Activated CD8-positive, alpha-beta memory T cell treated with anti-CD3 and anti-CD28 coated beads for 48 hours (primary cell): ENCODE measurements around the gene ICA1L.
"Not testable (repeated sequence)": the region's sequence is repeated elsewhere in the genome, so short reads cannot be mapped to it uniquely, and the experiment has no call there.

ENCODE experiments used
- DNase-seq, 3 experiments: peaks; one replicate each; pipeline ENCODE4 v3.0.0-alpha.2; 2020; ENCODE audit warnings: low read depth in 2 of 3, low spot score in 2 of 3

The ICA1L gene

DNA sequence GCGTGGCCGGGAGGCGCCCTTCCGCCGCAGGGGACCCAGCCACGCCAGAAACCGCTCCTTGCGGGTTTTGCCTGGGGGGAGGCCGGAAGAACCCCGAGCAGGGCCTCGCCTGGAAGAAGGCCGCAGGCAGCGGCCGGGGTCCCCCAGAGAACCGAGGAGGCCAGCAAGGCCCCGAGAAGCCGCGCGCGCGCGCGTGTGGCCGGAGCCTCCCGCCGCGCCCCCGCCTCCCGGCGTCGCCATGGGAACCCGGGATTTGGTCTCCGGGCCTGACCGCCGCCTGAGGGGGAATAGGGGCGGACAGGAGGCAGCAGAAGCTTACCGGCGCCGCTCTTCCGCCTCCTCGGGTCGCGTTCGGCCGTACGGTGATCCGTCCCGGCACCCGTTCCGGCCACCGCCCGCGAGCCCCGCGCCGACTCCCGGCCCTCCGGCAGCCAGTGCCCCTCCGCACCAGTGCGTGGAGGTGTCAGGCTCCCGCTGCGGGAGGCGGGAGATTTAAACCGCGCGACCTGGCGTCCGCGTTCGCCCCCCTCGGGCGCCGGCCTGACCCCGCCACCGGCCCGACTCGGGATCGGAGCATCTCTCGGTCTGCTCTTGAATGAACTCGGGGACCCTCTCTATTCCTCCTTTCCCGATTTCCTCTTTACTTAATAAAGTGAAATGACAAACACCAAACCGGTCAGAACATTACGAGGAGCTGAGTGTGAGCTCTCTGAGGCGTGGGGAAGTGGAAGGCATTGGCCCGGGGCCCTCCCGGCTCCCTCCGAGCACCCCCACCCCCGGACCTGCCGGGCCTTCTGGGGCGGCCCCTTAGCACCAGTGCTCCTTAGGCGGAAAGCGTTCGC, at the start of gene ICA1L:
ICA1L (minus strand) TSS at position 467 of the 842 bp plus-strand sequence. CDS start 42,757 bp downstream, outside the sequence.
- DNase-seq: peak; percentile 32 to 57 (median 32)

DNA sequence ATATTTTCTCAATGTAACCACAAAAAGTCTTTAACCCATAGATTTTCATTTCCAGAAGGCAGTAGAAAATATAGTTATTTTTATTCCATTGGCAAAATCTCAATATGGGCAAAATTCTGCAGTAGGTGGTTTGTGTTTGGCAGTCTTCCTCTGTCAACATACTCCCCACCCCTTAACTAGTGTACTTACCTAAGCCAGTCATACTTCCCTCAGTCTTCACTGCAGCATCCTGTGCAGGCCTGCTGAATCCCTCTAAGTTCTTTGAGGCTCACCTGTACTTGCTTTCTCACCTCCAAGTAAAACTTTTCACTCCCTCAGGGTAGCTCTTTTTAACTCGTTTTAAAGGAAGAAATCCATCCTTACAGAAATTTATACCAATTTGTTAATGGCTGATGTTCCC, 47.3 kb upstream of the ICA1L start:
- no peak for DNase-seq

DNA sequence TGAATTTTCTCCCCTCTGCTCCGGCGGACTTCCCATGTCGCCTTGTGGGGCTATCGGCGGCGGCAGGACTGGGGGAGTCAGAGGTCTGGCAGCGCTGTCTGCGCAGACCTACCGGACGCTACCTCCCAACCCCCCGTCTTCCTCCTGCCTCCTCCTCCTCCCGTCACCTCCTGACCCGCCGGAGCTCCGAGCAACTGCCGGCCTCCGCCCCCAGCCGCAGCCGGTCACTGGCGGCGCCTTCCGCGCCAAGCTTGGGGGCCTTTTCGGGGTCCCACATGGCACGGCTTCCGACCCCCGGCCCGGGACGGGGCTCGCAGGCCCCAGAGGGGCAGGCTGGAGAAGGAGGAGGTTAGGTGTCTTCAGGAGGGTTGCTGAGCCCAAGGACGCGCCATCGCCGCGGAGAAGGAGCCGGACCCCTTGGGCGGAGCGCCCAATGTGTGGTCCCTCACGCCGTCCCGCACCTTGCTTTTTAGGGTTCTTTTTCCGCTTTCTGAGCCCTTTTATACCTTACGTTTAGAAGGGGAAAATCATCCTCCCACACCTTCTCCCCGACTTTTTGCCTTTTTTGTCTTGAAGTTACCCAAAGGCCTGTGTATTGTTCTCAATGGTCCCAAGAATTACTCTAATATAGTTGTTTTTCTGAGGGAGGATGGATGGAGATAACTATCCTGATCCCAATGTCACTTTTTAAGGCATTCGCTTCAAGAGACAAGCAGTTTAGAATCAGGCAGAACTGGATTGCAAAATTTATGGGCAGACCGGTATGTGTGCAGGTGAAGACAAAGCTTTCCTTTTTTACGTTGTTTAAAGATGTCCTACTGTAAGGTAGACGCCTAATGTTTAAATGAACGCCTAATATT, 41.0 kb upstream of the ICA1L start:
- DNase-seq: peak in 1 of 3 experiments; percentile 12

DNA sequence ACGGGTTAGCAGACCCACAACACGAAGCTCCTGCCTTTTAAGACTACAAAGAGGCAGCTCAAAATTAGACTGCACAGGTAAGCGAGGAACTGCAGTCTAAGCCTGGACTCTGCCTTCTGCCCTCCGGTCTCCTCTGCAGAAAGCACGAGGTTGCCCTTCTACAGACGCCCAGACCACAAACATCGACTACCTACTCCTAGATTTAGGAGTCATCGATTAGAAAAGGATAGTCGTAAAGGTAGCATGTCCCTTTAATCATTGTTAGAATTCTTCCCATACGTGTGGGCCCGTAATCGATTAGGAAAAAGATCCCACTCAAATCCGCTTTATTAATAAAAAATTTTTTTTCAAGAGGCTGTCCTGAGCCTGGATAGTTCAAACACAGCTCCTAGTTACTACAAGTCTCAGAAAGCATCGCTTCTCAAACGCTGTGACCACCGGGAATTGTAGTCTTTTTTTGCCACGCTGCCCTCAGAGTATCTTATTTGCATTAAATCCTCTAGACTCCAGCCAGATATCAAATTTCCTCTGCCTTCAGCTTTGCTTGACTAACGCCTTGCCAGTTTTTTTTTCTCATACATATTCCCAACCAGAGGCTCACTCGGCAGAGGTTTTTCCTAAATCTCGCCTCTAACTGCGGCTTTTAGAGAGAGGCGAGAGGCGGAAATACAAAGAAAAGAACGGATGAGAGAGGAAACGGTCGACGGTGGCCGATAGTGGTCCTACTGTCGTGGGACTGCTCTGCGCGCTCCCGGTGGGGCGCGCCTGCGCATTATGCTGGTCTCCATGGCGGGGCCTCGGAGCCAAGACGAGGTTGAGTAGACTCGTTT, 40.2 kb upstream of the ICA1L start, which contains the start of the genes CARF and WDR12:
CARF (plus strand) TSS at position 764 of the 830 bp plus-strand sequence. CDS start 29,628 bp downstream, outside the sequence.
WDR12 (minus strand) TSS at position 162 of the 830 bp plus-strand sequence. CDS start 197 bp downstream, outside the sequence.
- peak; percentile 57 to 75 (median 73) for DNase-seq

DNA sequence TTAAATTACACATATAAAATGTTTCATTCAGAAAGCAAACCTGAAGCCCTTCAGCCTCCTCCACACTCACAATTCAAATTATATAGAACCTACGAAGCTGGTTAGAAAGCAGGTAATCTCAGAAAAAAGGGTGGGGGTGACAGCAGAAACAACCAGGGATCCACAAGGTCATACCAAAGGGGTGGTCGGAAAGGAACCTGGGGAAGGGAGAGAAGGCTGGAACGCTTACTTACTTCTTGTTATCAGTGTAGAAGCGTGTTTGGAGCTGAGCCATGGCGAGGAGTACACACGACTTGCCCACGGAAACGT, 39.6 kb upstream of the ICA1L start:
- no peak for DNase-seq

DNA sequence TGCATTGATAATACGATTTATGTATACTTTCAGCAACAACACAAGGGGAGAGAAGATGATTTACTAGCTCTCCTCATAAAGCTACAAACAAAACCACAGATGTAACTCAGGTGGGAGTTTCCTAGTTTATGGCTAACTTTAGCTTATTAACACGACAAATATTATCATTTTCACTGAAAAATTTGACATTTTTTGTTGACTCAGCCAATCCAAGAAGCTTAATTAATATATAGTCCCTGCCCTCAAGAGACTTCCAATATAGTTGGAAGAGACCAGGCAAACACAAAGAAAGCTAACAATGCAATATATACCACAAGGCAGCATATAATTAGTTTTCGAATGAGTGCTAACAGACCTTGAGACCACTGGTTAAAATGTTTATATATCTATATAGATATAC, 39.1 kb upstream of the ICA1L start:
- no peak for DNase-seq

DNA sequence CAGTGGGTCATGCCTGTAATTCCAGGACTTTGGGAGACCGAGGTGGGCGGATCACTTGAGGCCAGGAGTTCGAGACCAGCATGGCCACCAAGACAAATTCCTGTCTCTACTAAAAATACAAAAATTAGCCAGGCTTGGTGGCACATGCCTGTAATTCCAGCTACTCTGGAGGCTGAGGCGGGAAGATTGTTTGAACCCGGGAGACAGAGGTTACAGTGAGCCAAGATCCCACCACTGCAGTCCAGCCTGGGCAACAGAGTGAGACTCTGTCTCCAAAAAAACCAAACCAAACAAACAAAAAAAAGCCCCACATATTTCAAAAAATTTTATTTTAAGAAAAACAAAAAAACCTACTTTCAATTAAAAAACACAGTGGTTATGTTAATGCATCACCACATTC, 38.7 kb upstream of the ICA1L start:
- not testable (repeated sequence) for DNase-seq

DNA sequence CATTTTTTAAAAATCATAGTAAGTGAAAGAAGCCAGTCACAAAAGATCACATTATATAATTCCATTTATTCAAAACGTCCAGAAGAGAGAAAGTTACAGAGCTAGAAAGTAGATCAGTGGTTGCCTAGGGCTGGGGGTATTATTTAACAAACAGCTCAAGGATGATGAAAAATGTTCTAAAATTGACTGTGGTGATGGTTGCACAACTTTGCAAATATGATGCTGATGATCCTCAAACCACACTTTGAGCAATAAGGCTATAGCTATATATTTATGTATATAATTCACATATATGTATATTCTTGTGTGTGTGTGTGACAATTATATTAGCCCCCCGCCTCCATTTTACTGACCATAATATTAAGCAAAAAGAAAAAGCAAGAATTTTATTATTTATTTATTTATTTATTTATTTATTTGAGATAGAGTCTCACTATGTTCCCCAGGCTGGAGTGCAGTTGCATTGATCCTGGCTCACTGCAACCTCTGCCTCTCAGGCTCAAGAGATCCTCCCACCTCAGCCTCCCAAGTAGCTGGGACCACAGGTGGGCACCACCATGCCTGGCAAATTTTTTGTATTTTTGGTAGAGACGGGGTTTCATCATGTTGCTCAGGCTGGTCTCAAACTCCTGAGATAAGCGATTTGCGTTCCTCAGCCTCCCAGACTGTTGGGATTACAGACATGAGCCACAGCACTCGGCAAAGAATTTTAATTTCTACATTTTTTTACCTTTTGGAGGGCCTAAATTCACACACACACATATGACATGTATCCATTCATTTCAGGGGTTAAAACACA, 38.0 kb upstream of the ICA1L start:
- DNase-seq: no peak

DNA sequence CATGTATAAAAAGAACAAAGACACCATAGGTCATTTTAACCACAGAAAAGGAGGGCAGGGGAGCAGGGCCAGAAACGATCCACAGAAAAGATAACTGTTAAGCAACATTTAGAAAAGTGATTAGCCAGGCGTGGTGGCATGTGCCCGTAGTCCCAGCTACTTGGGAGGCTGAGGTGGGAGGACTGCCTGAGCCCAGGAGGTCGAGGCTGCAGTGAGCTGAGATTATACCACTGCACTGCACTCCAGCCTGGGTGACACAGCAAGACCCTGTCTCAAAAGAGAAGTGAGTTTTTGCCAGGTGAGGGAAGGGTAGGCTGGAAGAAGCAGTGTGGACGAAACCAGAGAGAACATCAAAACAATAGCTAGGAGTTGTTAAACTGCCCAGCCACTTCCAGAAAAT, 36.6 kb upstream of the ICA1L start:
- no peak for DNase-seq

DNA sequence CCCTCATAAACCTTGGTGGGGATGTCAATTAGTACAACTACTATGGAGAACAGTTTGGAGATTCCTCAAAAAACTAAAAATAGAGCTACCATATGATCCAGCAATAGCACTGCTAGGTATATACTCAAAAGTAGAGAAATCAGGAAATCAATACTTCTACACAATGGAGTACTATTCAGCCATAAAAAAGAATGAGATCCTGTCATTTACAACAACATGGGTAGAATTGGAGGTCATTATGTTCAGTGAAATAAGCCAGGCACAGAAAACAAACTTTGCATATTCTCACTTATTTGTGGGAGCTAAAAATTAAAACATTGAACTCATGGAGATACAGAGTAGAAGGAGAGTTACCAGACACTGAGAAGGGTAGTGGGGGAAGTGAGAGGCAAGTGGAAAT, 33.9 kb upstream of the ICA1L start:
- not testable (repeated sequence) for DNase-seq

DNA sequence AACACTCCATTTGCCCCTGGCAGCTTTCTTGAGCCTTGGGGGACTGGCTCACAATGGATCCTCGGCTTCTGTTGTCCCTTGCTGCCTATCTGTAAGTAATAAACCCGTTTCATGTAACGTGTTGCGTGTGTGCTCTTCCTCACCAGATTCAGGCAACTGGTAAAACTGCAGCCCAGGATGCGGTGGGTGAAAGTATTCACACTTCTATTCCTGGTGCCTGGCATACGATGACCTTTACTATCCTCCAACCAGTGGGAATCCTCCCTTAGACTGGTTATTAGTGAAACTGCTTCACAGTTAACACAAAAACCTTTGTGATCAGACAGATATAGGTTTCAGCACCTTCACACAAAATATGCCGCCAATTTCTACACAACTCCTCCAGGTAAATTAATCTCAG, 13.6 kb upstream of the ICA1L start:
- DNase-seq: no peak

DNA sequence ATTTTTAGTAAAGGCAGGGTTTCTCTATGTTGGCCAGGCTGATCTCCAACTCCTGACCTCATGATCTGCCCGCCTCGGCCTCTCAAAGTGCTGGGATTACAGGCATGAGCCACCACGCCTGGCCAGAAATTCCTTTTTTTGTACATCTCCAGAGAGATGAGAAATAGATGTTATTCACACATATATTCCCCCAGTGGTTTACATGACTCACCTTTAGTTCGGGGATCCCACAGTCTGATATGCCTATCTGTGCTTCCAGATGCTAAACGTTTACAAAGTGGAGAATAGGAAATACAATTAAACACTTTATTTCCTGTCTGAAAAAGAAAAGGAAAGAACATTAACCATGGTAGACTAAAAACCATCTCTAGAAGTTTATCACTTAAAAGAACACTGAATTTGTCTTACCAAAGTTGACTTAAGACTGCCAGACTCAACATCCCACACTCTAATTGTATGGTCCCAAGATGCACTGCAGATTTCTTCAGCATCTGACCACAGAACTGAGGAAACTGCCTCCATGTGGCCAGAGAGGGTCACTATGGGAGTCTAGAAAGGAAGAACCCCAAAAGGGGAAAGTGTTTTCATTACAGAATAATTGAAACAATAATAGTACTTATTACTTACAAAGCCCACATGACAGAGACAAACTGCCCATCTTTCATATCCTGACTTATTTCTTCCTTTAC, 12.6 kb upstream of the ICA1L start:
- no peak for DNase-seq

DNA sequence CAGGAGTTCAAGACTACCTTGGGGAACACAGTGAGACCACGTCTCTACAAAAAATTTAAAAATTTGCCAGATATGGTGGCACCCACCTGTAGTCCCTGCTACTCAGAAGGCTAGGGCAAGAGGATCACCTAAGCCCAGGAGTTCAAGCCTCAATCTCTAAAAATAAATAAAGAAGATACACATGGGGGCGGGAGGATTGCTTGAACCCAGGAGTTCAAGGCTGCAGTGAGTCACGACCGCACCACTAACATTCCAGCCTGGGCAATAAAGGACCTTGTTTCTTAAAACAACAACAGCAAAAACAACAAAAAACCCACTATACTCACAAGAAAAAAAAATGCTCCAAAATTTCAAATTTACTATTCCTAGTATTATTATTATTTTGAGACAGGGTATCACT, 10.0 kb upstream of the ICA1L start:
- no peak for DNase-seq

DNA sequence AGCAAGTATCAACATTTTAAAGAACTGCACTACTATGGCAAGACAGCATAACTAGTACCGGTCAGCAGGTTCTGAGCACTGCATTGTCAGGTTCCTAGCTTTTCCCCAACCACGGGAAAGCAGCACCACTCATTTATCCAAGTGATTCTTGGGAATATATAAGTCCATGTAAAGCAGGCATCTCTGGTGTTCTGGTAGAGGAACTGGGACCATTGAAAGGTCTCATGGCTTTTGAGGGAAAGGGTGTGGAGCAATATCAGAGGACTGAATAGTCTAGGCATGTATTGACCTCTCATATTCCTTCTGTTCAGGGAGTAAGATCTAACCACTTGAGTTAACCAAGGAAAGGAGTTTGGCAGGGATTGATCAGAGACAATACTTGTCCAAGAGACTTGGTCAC, 6.1 kb upstream of the ICA1L start:
- no peak for DNase-seq

DNA sequence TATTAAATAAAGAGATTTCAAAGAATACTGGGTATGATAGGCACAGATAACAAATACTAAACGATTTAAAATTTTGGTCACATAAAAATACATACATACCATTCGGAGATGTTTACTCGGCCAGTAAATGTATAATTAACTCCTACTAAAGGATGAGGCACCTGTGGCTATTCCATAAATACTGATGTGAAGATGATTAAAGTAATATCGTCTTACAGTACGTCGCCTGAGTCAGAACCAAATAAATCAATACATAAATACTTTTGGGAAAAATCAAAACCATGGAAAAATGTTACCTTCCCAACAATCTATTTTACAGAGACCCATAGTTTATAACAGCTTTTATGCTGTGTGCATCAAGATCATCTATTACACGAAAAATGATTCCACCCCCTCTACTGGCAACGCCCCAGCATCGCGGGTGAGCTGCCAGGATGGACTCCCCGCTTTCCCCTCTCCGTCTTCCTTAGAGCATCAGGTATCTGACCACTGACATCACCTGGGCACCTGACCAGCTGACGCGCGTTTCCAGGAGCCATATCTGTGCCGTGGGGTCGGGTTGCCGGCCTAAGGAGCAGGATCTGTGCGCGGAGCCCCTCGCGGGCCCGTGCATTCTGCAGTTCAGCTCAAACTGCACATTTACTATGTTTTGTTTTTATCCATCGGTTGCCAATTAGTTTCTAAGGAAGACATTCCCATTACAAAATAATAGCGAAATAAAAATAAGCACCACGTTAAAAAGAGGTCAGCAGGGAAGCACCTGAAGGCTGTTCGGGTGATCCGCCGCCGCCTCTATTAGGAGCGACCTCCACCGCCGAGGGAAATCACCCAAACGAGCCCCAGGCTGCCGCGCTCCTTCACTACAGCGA, 901 bp downstream of the ICA1L start:
- peak; percentile 4 to 34 (median 33) for DNase-seq

DNA sequence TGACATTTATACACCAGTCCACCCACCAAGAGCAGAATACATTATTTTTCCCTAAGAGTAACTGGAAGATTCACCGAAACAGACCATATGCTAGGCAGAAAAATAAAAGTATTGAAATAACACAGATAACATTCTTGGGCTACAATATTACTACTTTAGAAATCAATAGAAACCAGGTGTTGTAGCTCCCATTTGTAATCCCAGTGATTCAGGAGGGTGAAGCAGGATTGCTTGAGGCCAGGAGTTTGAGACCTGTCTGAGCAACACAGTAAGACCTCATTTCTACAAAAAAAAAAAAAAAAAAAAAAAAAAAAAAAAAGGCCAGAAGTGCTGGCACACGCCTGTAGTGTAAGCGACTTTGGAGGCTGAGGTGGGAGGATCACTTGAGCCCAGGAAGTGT, 9.6 kb downstream of the ICA1L start:
- no peak for DNase-seq

DNA sequence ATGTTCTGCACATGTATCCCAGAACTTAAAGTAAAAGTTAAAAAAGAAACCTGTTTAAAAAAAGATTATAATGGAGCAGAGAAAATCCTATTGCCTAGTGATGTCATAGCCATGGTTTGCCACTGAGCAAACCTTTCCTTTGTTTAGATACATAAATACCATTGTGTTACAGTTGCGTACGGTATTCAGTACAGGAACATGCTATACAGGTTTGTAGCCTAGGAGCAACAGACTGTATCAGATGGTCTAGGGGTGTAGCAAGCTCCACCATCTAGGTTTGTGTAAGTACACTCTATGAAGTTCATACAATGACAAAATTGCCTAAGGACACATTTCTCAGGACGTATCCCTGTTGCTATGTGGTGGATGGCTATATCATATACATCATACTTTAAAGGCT, 13.0 kb downstream of the ICA1L start:
- no peak for DNase-seq

DNA sequence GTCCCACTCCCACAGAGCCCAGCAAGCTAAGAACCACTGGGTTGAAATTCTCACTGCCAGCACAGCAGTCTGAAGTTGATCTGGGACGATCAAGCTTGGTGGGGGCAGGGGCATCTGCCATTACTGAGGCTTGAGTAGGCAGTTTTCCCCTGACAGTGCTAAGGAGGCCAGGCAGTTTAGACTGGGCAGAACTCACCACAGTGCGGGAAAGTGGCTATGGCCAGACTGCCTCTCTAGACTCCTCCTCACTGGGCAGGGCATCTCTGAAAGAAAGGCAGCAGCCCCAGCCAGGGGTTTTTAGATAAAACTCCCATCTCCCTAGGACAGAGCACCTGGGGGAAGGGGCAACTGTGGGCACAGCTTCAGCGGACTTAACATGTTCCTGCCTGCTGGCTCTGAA, 22.2 kb downstream of the ICA1L start:
- not testable (repeated sequence) for DNase-seq

DNA sequence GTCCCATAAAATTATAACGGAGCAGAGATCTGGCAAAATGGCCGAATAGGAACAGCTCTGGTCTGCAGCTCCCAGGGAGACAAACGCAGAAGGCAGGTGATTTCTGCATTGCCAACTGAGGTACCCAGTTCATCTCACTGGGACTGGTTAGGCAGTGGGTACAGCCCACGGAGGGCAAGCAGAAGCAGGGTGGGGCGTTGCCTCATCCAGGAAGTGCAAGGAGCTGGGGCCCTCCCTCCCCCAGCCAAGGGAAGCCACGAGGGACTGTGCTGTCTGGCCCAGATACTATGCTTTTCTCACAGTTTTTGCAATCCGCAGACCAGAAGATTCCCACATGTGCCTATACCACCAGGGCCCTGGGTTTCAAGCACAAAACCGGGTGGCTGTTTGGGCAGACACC, 22.8 kb downstream of the ICA1L start:
- no peak for DNase-seq
